Lung (tissue), 12 donors: ENCODE data around the gene C1QTNF6. TPM values are rescaled to one million over a fixed set of nuclear protein-coding genes. Genes with fewer than 3 reads are reported as not detected.

Experiments used
- ATAC-seq: fragments of 200-7000 bp; cut with Tn5 transposase; one replicate; pipeline ENCODE4 v1.9.1; 2020; ENCODE audit warnings: moderate number of reproducible peaks; ENCODE audit not compliant: insufficient read depth, low FRiP score
- DNase-seq, 3 donors: peaks; one replicate each; pipeline ENCODE4 v3.0.0-alpha.2; 2013 to 2017
- H3K27ac ChIP-seq, 2 donors: one replicate each; pipeline ENCODE4 v1.5.1; 2013; ENCODE audit warnings: mild to moderate bottlenecking in 2 of 2, moderate library complexity in 2 of 2, control low read depth in 1 of 2, inconsistent platforms in 1 of 2, low read depth in 1 of 2, low read length in 1 of 2
- H3K27me3 ChIP-seq, 3 donors: one replicate each; pipeline ENCODE4 v1.5.1; 2013; ENCODE audit warnings: low read length in 2 of 3; ENCODE audit not compliant: control insufficient read depth in 3 of 3, insufficient read depth in 3 of 3
- H3K36me3 ChIP-seq, 4 donors: one replicate each; pipeline ENCODE4 v1.5.1; 2013; ENCODE audit warnings: low read length in 4 of 4, mild to moderate bottlenecking in 1 of 4, moderate library complexity in 1 of 4; ENCODE audit not compliant: control insufficient read depth in 4 of 4, insufficient read depth in 4 of 4
- H3K4me1 ChIP-seq, 5 donors: one replicate each; pipeline ENCODE4 v1.5.1; 2013; ENCODE audit warnings: low read length in 5 of 5, mild to moderate bottlenecking in 2 of 5, moderate library complexity in 1 of 5; ENCODE audit not compliant: control insufficient read depth in 5 of 5, insufficient read depth in 5 of 5
- H3K4me3 ChIP-seq: one replicate; pipeline ENCODE4 v1.5.1; 2013; ENCODE audit warnings: mild to moderate bottlenecking, control low read depth, moderate library complexity
- H3K9ac ChIP-seq, 2 donors: one replicate each; pipeline ENCODE4 v1.5.1; 2013; ENCODE audit warnings: low read length in 2 of 2, control low read depth in 1 of 2; ENCODE audit not compliant: insufficient read depth in 1 of 2
- H3K9me3 ChIP-seq, 4 donors: one replicate each; pipeline ENCODE4 v1.5.1; 2013; ENCODE audit warnings: low read length in 3 of 4, mild to moderate bottlenecking in 1 of 4, moderate library complexity in 1 of 4; ENCODE audit not compliant: control insufficient read depth in 4 of 4, insufficient read depth in 3 of 4
- WGBS, 2 donors: extraction: QIAGEN DNeasy Blood & Tissue Kit; methylation state at CpG; one replicate each; pipeline ENCODE4 v1.1.7; 2013; 5-methylcytosine and 5-hydroxymethylcytosine counted together
- polyA plus RNA-seq, 2 donors: library from polyadenylated mRNA; stranded (reverse); fragments of 200-250 nt; gene quantifications; one replicate each; pipeline ENCODE4 v1.2.1, GENCODE V29; 2013
- total RNA-seq, 2 donors: library from RNA; depleted of rRNA in 1 of 2; stranded (reverse); fragments of >200 nt in 1 of 2; gene quantifications; one replicate each; pipeline ENCODE4 v1.2.1, GENCODE V29; 2014 to 2021
- TF ChIP-seq, protein P1 (sequence below): IDR thresholded peaks from 2 replicates; pipeline ENCODE4 v1.5.1; 2012; ENCODE audit warnings: mild to moderate bottlenecking; ENCODE audit errors: control extremely low read depth, extremely low read depth
- donor health status: control.
- donor health status: control.
- donor health status: Bipolar disorder and iron deficiency.
- donor health status: healthy.
- donor health status: DM: yes; HTN: yes; CAD: no.

Gene C1QTNF6
- total and polyA plus RNA-seq, 4 donors = 3.8 to 14.0 (median 4.3) TPM

DNA sequence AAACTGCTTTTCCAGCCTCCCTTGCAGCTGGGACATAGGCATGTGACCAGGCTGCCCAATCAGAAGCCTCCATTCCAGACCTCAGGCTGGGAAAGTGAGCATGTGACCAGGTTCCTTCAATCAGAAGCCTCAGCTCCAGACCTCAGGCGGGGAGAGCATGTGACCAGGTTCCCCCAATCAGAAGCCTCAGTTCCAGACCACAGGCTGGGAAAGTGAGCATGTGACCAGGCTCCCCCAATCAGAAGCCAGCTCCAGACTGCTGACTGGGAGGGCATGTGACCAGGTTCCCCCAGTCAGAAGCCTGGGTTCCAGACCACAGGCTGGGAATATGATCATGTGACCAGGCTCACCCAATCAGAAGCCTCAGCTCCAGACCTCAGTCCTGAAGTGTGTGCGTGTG, 26.6 kb downstream of the C1QTNF6 start:
- peaks cover 0 to 2% (median 0%) of the 10 kb centered on the region in 3 donors for H3K27me3 ChIP-seq
- WGBS, 2 donors = 96 to 97% methylated on average over 2 of the region's 2 CpGs
- no peaks in the 10 kb centered on the region for H3K4me1 ChIP-seq
- H3K9ac ChIP-seq = no peak overlapping the region
- H3K36me3 ChIP-seq = no peaks in the 10 kb centered on the region
- DNase-seq (no peak), ATAC-seq (no peak)
- H3K27ac ChIP-seq = no peak overlapping the region
- TF ChIP-seq, protein P1, sequence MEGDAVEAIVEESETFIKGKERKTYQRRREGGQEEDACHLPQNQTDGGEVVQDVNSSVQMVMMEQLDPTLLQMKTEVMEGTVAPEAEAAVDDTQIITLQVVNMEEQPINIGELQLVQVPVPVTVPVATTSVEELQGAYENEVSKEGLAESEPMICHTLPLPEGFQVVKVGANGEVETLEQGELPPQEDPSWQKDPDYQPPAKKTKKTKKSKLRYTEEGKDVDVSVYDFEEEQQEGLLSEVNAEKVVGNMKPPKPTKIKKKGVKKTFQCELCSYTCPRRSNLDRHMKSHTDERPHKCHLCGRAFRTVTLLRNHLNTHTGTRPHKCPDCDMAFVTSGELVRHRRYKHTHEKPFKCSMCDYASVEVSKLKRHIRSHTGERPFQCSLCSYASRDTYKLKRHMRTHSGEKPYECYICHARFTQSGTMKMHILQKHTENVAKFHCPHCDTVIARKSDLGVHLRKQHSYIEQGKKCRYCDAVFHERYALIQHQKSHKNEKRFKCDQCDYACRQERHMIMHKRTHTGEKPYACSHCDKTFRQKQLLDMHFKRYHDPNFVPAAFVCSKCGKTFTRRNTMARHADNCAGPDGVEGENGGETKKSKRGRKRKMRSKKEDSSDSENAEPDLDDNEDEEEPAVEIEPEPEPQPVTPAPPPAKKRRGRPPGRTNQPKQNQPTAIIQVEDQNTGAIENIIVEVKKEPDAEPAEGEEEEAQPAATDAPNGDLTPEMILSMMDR = no peak
- no peak overlapping the region for H3K4me3 ChIP-seq
- H3K9me3 ChIP-seq = no peaks in the 10 kb centered on the region

- 71 to 73% methylated on average over 6 of the region's 6 CpGs for WGBS, 2 donors
- no peak for ATAC-seq
- no peak for DNase-seq
- Histone ChIP-seq H3K27me3 (peaks cover 0 to 2% (median 0%) of the 10 kb centered on the region in 3 donors), H3K36me3 (no peaks in the 10 kb centered on the region), H3K27ac (no peak overlapping the region), H3K9me3 (no peaks in the 10 kb centered on the region), H3K4me3 (no peak overlapping the region), H3K4me1 (no peaks in the 10 kb centered on the region), H3K9ac (no peak overlapping the region)
- TF ChIP-seq, protein P1 = no peak
These were observed 28.0 kb downstream of the C1QTNF6 start for GRCh38 chr22:37160027-37160426.

GRCh38 chr22:37158963-37159290, 29.1 kb downstream of the C1QTNF6 start:
- no peaks in the 10 kb centered on the region for H3K9me3 ChIP-seq
- H3K4me1 ChIP-seq = no peaks in the 10 kb centered on the region
- peaks cover 0 to 2% (median 0%) of the 10 kb centered on the region in 3 donors for H3K27me3 ChIP-seq
- no peak overlapping the region for H3K9ac ChIP-seq
- ATAC-seq (no peak), DNase-seq (no peak)
- H3K27ac ChIP-seq = no peak overlapping the region
- 82 to 83% methylated on average over 5 of the region's 5 CpGs for WGBS, 2 donors
- H3K4me3 ChIP-seq = no peak overlapping the region
- TF ChIP-seq, protein P1 = no peak
- no peaks in the 10 kb centered on the region for H3K36me3 ChIP-seq
